ENCODE data around the gene ACER1.
A peak's percentile ranks its signal among the peaks of the same experiment; 100 is the strongest.
"Not testable (repeated sequence)": the region's sequence is repeated elsewhere in the genome, so short reads cannot be mapped to it uniquely, and the experiment has no call there.

Gene ACER1

GRCh38 chr19:6319376-6319775, 14.0 kb downstream of the ACER1 start:
- no peak for TF ChIP-seq CTCF (IDR thresholded peaks at IDR 0.05; ENCODE audit: low read depth, low read length)
- DNase-seq (ENCODE audit: low read depth in 2 of 2): no peak
- no peak overlapping the region for H3K4me3 ChIP-seq (replicated peaks in 1 of 2; ENCODE audit: low read depth in 2 of 2, low read length in 2 of 2)

GRCh38 chr19:6318772-6319171, 14.6 kb downstream of the ACER1 start:
- no peak overlapping the region for H3K4me3 ChIP-seq (replicated peaks in 1 of 2; ENCODE audit: low read depth in 2 of 2, low read length in 2 of 2)
- DNase-seq (ENCODE audit: low read depth in 2 of 2): peak in 1 of 2 donors; percentile 38
- no peak for TF ChIP-seq CTCF (IDR thresholded peaks at IDR 0.05; ENCODE audit: low read depth, low read length)

GRCh38 chr19:6315646-6316045, 17.8 kb downstream of the ACER1 start:
- H3K4me3 ChIP-seq (replicated peaks in 1 of 2; ENCODE audit: low read depth in 2 of 2, low read length in 2 of 2); DNase-seq (ENCODE audit: low read depth in 2 of 2): not testable (repeated sequence)

- H3K4me3 ChIP-seq (replicated peaks in 1 of 2; ENCODE audit: low read depth in 2 of 2, low read length in 2 of 2): no peak overlapping the region
- TF ChIP-seq CTCF (IDR thresholded peaks at IDR 0.05; ENCODE audit: low read depth, low read length): no peak
- no peak for DNase-seq (ENCODE audit: low read depth in 2 of 2)
Observed at GRCh38 chr19:6313398-6313969, 19.9 kb downstream of the ACER1 start.

- H3K4me3 ChIP-seq (replicated peaks in 1 of 2; ENCODE audit: low read depth in 2 of 2, low read length in 2 of 2): no peak overlapping the region
- DNase-seq (ENCODE audit: low read depth in 2 of 2): no peak
- no peak for TF ChIP-seq CTCF (IDR thresholded peaks at IDR 0.05; ENCODE audit: low read depth, low read length)
Observed at GRCh38 chr19:6312018-6312417, 21.4 kb downstream of the ACER1 start.

GRCh38 chr19:6298413-6298812, 35.0 kb downstream of the ACER1 start:
- no peak for DNase-seq (ENCODE audit: low read depth in 2 of 2)
- TF ChIP-seq CTCF (IDR thresholded peaks at IDR 0.05; ENCODE audit: low read depth, low read length): no peak
- no peak overlapping the region for H3K4me3 ChIP-seq (replicated peaks in 1 of 2; ENCODE audit: low read depth in 2 of 2, low read length in 2 of 2)

- DNase-seq (ENCODE audit: low read depth in 2 of 2): no peak
- TF ChIP-seq CTCF (IDR thresholded peaks at IDR 0.05; ENCODE audit: low read depth, low read length): no peak
- no peak overlapping the region for H3K4me3 ChIP-seq (replicated peaks in 1 of 2; ENCODE audit: low read depth in 2 of 2, low read length in 2 of 2)
Observed at GRCh38 chr19:6297202-6297601, 36.2 kb downstream of the ACER1 start.
